Measurements from ENCODE around the gene PHB1.

The PHB1 gene

GRCh38 chr17:49359990-49360795 is 54.5 kb downstream of the PHB1 start:
- DNase-seq (ENCODE audit: low read depth) = no peak
- TF ChIP-seq CTCF (IDR thresholded peaks at IDR 0.05; ENCODE audit: low read length, missing control alignments) = no peak
- peak overlapping the region; percentile 85 for H3K4me3 ChIP-seq (replicated peaks; ENCODE audit: low read depth, low read length)

GRCh38 chr17:49358641-49359247 is 55.9 kb downstream of the PHB1 start:
- H3K4me3 ChIP-seq (replicated peaks; ENCODE audit: low read depth, low read length) = no peak overlapping the region
- TF ChIP-seq CTCF (IDR thresholded peaks at IDR 0.05; ENCODE audit: low read length, missing control alignments) = no peak
- DNase-seq (ENCODE audit: low read depth) = no peak

GRCh38 chr17:49357516-49357915 is 57.2 kb downstream of the PHB1 start:
- TF ChIP-seq CTCF (IDR thresholded peaks at IDR 0.05; ENCODE audit: low read length, missing control alignments) = no peak
- H3K4me3 ChIP-seq (replicated peaks; ENCODE audit: low read depth, low read length) = no peak overlapping the region
- DNase-seq (ENCODE audit: low read depth) = no peak

GRCh38 chr17:49356320-49356719 is 58.4 kb downstream of the PHB1 start:
- DNase-seq (ENCODE audit: low read depth) = no peak
- TF ChIP-seq CTCF (IDR thresholded peaks at IDR 0.05; ENCODE audit: low read length, missing control alignments) = no peak
- H3K4me3 ChIP-seq (replicated peaks; ENCODE audit: low read depth, low read length) = no peak overlapping the region

Measured in fibroblast of pulmonary artery (primary cell).